22Rv1 (cell line): ENCODE measurements around the gene MAP3K21.

ENCODE experiments used
- ZFX ChIP-seq: fragments of 450-650 bp; IDR thresholded peaks from 2 replicates; pipeline ENCODE4 v1.6.1; 2017; ENCODE audit warnings: antibody characterized with exemption, borderline replicate concordance
- TF ChIP-seq, protein P1 (sequence below): fragments of 450-650 bp; IDR thresholded peaks from 2 replicates; pipeline ENCODE4 v1.5.1; 2017; ENCODE audit warnings: mild to moderate bottlenecking

DNA sequence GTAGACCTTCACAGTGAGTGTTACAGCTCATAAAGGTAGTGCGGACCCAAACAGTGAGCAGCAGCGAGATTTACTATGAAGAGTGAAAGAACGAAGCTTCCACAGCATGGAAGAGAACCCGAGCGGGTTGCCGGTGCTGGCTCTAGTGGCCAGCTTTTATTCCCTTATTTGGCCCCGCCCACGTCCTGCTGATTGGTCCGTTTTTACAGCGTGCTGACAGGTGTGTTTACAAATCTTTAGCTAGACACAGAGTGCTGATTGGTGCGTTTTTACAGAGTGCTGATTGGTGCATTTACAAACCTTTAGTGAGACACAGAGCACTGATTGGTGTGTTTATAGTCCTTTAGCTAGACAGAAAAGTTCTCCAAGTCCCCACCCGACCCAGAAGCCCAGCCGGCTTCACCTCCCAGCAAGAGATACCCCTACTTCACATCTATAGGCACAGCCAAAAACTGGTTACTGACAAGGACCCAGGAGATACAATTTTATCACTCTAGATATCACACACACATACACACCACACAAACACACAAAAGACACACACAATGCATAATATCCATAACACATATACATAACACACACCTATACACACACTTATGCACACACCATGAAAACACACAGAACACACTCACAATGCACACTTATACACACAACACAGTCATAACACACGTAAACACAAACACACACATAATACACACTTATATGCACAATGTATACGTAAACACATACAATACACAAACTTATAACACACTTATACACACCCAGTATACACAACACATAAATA, 68.5 kb downstream of the MAP3K21 start:
- TF ChIP-seq, protein P1, sequence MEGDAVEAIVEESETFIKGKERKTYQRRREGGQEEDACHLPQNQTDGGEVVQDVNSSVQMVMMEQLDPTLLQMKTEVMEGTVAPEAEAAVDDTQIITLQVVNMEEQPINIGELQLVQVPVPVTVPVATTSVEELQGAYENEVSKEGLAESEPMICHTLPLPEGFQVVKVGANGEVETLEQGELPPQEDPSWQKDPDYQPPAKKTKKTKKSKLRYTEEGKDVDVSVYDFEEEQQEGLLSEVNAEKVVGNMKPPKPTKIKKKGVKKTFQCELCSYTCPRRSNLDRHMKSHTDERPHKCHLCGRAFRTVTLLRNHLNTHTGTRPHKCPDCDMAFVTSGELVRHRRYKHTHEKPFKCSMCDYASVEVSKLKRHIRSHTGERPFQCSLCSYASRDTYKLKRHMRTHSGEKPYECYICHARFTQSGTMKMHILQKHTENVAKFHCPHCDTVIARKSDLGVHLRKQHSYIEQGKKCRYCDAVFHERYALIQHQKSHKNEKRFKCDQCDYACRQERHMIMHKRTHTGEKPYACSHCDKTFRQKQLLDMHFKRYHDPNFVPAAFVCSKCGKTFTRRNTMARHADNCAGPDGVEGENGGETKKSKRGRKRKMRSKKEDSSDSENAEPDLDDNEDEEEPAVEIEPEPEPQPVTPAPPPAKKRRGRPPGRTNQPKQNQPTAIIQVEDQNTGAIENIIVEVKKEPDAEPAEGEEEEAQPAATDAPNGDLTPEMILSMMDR = no peak
- no peak for TF ChIP-seq ZFX
